Stimulated activated CD8-positive, alpha-beta memory T cell treated with anti-CD3 and anti-CD28 coated beads, Interleukin-12 subunit alpha, Interleukin-12 subunit beta, amount 100 ng/mL, for 24 hours (primary cell): ENCODE data around the gene LCN10.

ENCODE experiments used
- DNase-seq: peaks from one replicate; pipeline ENCODE4 v3.0.0-alpha.2; 2020; ENCODE audit errors: extremely low read depth

LCN10 gene

GRCh38 chr9:136754626-136755301 lies 12.0 kb upstream of the LCN10 start:
- DNase-seq = no peak

- no peak for DNase-seq
These were observed 11.4 kb upstream of the LCN10 start for GRCh38 chr9:136754059-136754572.

- no peak for DNase-seq
These were observed 10.8 kb upstream of the LCN10 start for GRCh38 chr9:136753371-136754058.

GRCh38 chr9:136751814-136752213 lies 9.1 kb upstream of the LCN10 start:
- DNase-seq = no peak

- DNase-seq = no peak
These were observed 8.5 kb upstream of the LCN10 start for GRCh38 chr9:136751244-136751643.

GRCh38 chr9:136750526-136750925 lies 7.8 kb upstream of the LCN10 start:
- no peak for DNase-seq

- DNase-seq = no peak
These were observed 6.2 kb upstream of the LCN10 start for GRCh38 chr9:136748666-136749611.

GRCh38 chr9:136748201-136748600 lies 5.5 kb upstream of the LCN10 start, which contains the start of gene LCN6:
Gene LCN6 (minus strand): TSS chr9:136748525. CDS start chr9:136748483, 42 bp downstream.
- no peak for DNase-seq

GRCh38 chr9:136747161-136748060 lies 4.7 kb upstream of the LCN10 start:
- DNase-seq = no peak

GRCh38 chr9:136746621-136747020 lies 3.9 kb upstream of the LCN10 start:
- DNase-seq = no peak

GRCh38 chr9:136746155-136746490 lies 3.4 kb upstream of the LCN10 start:
- DNase-seq = no peak

GRCh38 chr9:136745389-136746154 lies 2.8 kb upstream of the LCN10 start:
- no peak for DNase-seq

GRCh38 chr9:136744773-136745172 lies 2.0 kb upstream of the LCN10 start:
- no peak for DNase-seq

- DNase-seq = no peak
These were observed 985 bp upstream of the LCN10 start for GRCh38 chr9:136743639-136744211.

GRCh38 chr9:136741883-136742571 lies 713 bp downstream of the LCN10 start:
- no peak for DNase-seq

- DNase-seq = no peak
These were observed 1.5 kb downstream of the LCN10 start for GRCh38 chr9:136740971-136741882.

- DNase-seq = no peak
These were observed 2.2 kb downstream of the LCN10 start for GRCh38 chr9:136740491-136740890.

- no peak for DNase-seq
These were observed 2.7 kb downstream of the LCN10 start for GRCh38 chr9:136740069-136740468.
